Measurements from ENCODE around the gene EDDM13.

DNA sequence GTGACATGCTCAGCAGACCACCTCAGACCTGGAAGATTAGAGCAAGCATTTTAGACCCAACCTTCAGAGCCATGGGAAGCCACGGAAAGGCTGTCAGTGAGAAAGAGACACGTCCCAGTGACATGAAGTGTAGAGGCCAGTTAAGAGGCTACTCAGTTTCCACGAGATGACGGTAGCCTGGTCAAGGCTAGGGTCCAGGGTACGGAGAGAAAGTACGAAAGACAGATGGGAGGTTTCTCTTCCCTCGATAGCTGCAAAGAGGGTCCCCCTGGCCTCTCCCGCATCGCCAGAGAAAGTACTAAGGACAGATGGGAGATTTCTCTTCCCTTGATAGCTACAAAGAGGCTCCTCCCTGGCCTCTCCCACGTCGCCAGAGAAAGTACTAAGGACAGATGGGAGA is 33.5 kb downstream of the EDDM13 start:
- TF ChIP-seq CTCF (IDR thresholded peaks at IDR 0.05) (no peak), POLR2A (IDR thresholded peaks at IDR 0.05) (no peak)

Measured in lower leg skin (tissue), 3 donors.